Head of caudate nucleus (tissue), 42 donors: ENCODE data around the gene PLXND1.

Source experiments
- DNase-seq, 42 donors: peaks; one replicate each; pipeline versions ENCODE4 v3.0.0 to v3.0.0-alpha.2; 2020 to 2021; ENCODE audit warnings: mixed read lengths in 7 of 42
- intact Hi-C: fragments of 100-400 bp; cut with DNase I; formaldehyde crosslinking; loops from one replicate; pipeline ENCODE4 v1.15.0; 2022

PLXND1 gene

GRCh38 chr3:129605922-129606635, 397 bp downstream of the PLXND1 start:
- peak in 6 of 42 donors; percentile 27 to 60 (median 45) for DNase-seq
- intact Hi-C loops = loop anchor here (10.0 kb wide), 1 partner anchor 101 kb away; no protein-coding TSS in a partner anchor

- peak in 28 of 42 donors; percentile 31 to 72 (median 49) for DNase-seq
- intact Hi-C loops = loop anchor here (10.0 kb wide), 1 partner anchor 101 kb away; no protein-coding TSS in a partner anchor
These were observed 1.1 kb downstream of the PLXND1 start for GRCh38 chr3:129605203-129605921.

- DNase-seq = no peak
- intact Hi-C loops = loop anchor here (10.0 kb wide), 1 partner anchor 100 kb away; no protein-coding TSS in a partner anchor
These were observed 1.7 kb downstream of the PLXND1 start for GRCh38 chr3:129604767-129605166.

- intact Hi-C loops = loop anchor here (10.0 kb wide), 1 partner anchor 99 kb away; no protein-coding TSS in a partner anchor
- no peak for DNase-seq
These were observed 2.3 kb downstream of the PLXND1 start for GRCh38 chr3:129603991-129604749.

- no peak for DNase-seq
- intact Hi-C loops = loop anchor here (10.0 kb wide), 1 partner anchor 99 kb away; no protein-coding TSS in a partner anchor
These were observed 2.9 kb downstream of the PLXND1 start for GRCh38 chr3:129603561-129603942.

- intact Hi-C loops = loop anchor here (10.0 kb wide), 1 partner anchor 98 kb away; no protein-coding TSS in a partner anchor
- DNase-seq = peak in 5 of 42 donors; percentile 32 to 71 (median 49)
These were observed 3.5 kb downstream of the PLXND1 start for GRCh38 chr3:129602730-129603560.

GRCh38 chr3:129602309-129602708, 4.2 kb downstream of the PLXND1 start:
- intact Hi-C loops = loop anchor here (10.0 kb wide), 1 partner anchor 98 kb away; no protein-coding TSS in a partner anchor
- DNase-seq = no peak

GRCh38 chr3:129601713-129602112, 4.8 kb downstream of the PLXND1 start:
- intact Hi-C loops = loop anchor here (10.0 kb wide), 1 partner anchor 97 kb away; no protein-coding TSS in a partner anchor
- DNase-seq = no peak

- DNase-seq = no peak
- intact Hi-C loops = loop anchor here (10.0 kb wide), 1 partner anchor 96 kb away; no protein-coding TSS in a partner anchor
These were observed 6.1 kb downstream of the PLXND1 start for GRCh38 chr3:129600348-129600747.

- intact Hi-C loops = loop anchor here (10.0 kb wide), 1 partner anchor 95 kb away; no protein-coding TSS in a partner anchor
- peak in 28 of 42 donors; percentile 26 to 73 (median 54) for DNase-seq
These were observed 6.9 kb downstream of the PLXND1 start for GRCh38 chr3:129599607-129600006.

- intact Hi-C loops = no loop called here
- DNase-seq = no peak
These were observed 7.4 kb downstream of the PLXND1 start for GRCh38 chr3:129599073-129599472.

GRCh38 chr3:129598484-129598883, 8.0 kb downstream of the PLXND1 start:
- DNase-seq = no peak
- intact Hi-C loops = no loop called here

- no peak for DNase-seq
- intact Hi-C loops = no loop called here
These were observed 8.5 kb downstream of the PLXND1 start for GRCh38 chr3:129598000-129598381.

- peak in 13 of 42 donors; percentile 19 to 68 (median 51) for DNase-seq
- intact Hi-C loops = no loop called here
These were observed 9.1 kb downstream of the PLXND1 start for GRCh38 chr3:129597087-129597999.

- intact Hi-C loops = no loop called here
These were observed 10.0 kb downstream of the PLXND1 start for GRCh38 chr3:129596194-129597086.

GRCh38 chr3:129595544-129596193, 10.8 kb downstream of the PLXND1 start:
- intact Hi-C loops = no loop called here

More at GRCh38 chr3:129596194-129597086, 10.0 kb downstream of the PLXND1 start:
- DNase-seq = peak; percentile 63 to 94 (median 84)

More at GRCh38 chr3:129595544-129596193, 10.8 kb downstream of the PLXND1 start:
- no peak for DNase-seq
